CD8-positive, alpha-beta memory T cell (primary cell): ENCODE data around the gene TICAM2. TPM values are rescaled to one million over a fixed set of nuclear protein-coding genes. Genes with fewer than 3 reads are reported as not detected.

Source experiments
- polyA plus RNA-seq: library from polyadenylated mRNA; unstranded; fragments of 300-500 nt; fragmentation: Illumina TruSeq; gene quantifications from one replicate; pipeline ENCODE4 v1.2.3, GENCODE V29; 2021
- total RNA-seq, 2 experiments: library from RNA; stranded (reverse); gene quantifications; one replicate each; pipeline ENCODE4 v1.2.3, GENCODE V29; 2021

Gene TICAM2
- total and polyA plus RNA-seq, 3 experiments from 2014 or later, result 0.29 to 1.4 (median 0.72) TPM

Other genes with a start within 250 kb of the TICAM2 start
- 10 to 100 TPM; 14.1 to 14.7 TPM for gene FEM1C, start 57.7 kb downstream of the TICAM2 start, total RNA-seq
- 2.9 TPM for gene FEM1C, start 57.7 kb downstream of the TICAM2 start, polyA plus RNA-seq
- gene TMED7, start 23.6 kb upstream of the TICAM2 start, total RNA-seq, result 10 to 100 TPM; 47.7 to 47.8 TPM
- 32.7 TPM for gene TMED7, start 23.6 kb upstream of the TICAM2 start, polyA plus RNA-seq
- under 1 TPM in 1 of 2 experiments, not detected in 1; 0.16 TPM for gene CDO1, start 214.2 kb upstream of the TICAM2 start, total RNA-seq
- not detected for gene CDO1, start 214.2 kb upstream of the TICAM2 start, polyA plus RNA-seq
- 10 to 100 TPM; 39.4 to 44.6 TPM for gene ATG12, start 239.1 kb upstream of the TICAM2 start, total RNA-seq
- gene ATG12, start 239.1 kb upstream of the TICAM2 start, polyA plus RNA-seq, result 114 TPM
- gene AP3S1, start 239.5 kb upstream of the TICAM2 start, total RNA-seq, result 10 to 100 TPM; 62.1 to 73.6 TPM
- gene AP3S1, start 239.5 kb upstream of the TICAM2 start, polyA plus RNA-seq, result 77.5 TPM